Measurements from ENCODE around the gene PGM2L1.

GRCh38 chr11:74319139-74319816 lies 79.0 kb downstream of the PGM2L1 start:
- TF ChIP-seq CTCF (IDR thresholded peaks at IDR 0.05): no peak
- no peak for TF ChIP-seq POLR2A (IDR thresholded peaks at IDR 0.05)
- TF ChIP-seq EP300 (IDR thresholded peaks at IDR 0.05): no peak

Measured in ovary (tissue), 3 donors.